DMS53 treated with DMSO at 0.1 percent for 48 hours (cell line): Measurements from ENCODE around the gene ABCG1.

ENCODE experiments used
- DNase-seq: peaks from one replicate; lab custom pipeline; 2025; ENCODE audit not compliant: unreplicated experiment; lab: John Stamatoyannopoulos, UW

Gene ABCG1

DNA sequence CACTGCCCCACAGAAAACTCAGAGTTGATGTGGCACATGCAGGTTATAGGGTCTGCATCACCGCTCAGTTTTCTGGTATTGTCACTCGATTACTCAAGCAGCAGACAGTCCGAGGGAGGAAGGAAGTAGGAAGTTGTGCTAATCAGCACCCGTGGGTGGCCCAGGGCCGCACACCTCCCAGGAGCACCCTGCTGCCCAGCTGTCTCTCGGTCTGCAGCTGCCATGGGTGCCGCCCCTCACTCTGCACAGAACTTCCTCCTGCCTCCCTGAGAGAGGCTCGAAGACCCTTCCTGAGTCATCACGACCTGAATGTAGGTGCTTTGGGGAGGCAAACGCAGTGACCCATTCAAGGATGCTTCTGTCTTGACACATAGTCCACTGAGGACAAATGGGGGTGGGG is 100.4 kb downstream of the ABCG1 start:
- DNase-seq, result no peak

GRCh38 chr21:42319851-42320572 is 101.1 kb downstream of the ABCG1 start:
- no peak for DNase-seq

- no peak for DNase-seq
Measured at GRCh38 chr21:42320791-42321190, 101.9 kb downstream of the ABCG1 start.

DNA sequence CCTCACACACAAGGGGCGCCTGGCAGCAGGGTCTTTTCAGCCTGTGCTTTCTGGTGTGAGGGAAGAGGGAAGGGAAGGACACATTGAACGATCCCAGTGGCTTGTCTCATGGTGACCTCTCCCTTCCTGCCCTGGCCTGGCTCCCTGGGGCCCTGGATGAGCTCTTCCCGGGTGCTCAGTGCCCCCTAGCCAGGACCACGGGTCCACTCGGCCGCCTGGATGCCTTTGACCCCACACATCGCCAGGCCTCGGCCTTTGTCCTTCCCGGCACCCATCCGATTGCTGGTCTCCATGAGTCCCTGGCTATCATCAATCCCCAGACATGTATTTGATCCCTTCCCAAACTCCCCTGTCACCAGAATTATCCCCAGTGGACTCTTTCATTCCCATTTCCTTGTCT is 102.3 kb downstream of the ABCG1 start:
- DNase-seq, result no peak

- DNase-seq, result no peak
Measured at GRCh38 chr21:42321845-42322244, 102.9 kb downstream of the ABCG1 start.

GRCh38 chr21:42324896-42325295 is 106.0 kb downstream of the ABCG1 start:
- DNase-seq, result no peak

- peak; percentile 25 for DNase-seq
Measured at GRCh38 chr21:42330380-42331371, 111.7 kb downstream of the ABCG1 start.

DNA sequence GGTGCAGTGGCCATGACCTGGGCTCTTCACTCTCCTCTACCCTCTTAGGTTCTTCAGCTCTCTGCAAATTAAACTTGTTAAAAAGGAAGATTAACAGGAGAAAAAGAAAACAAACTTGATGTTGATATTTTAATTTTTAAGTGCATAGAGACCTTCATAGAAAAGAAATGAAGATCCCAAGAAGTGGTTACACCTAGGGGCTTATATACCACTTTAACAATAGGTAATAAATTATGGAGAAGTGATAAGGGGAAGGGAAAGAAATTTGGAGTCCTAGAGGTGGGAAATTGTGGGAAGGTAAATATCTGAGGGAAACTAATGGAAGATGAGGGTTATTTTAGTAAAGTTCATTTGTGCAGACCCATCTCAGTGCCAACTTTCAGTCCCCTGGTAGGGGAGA is 112.7 kb downstream of the ABCG1 start:
- DNase-seq, result no peak

DNA sequence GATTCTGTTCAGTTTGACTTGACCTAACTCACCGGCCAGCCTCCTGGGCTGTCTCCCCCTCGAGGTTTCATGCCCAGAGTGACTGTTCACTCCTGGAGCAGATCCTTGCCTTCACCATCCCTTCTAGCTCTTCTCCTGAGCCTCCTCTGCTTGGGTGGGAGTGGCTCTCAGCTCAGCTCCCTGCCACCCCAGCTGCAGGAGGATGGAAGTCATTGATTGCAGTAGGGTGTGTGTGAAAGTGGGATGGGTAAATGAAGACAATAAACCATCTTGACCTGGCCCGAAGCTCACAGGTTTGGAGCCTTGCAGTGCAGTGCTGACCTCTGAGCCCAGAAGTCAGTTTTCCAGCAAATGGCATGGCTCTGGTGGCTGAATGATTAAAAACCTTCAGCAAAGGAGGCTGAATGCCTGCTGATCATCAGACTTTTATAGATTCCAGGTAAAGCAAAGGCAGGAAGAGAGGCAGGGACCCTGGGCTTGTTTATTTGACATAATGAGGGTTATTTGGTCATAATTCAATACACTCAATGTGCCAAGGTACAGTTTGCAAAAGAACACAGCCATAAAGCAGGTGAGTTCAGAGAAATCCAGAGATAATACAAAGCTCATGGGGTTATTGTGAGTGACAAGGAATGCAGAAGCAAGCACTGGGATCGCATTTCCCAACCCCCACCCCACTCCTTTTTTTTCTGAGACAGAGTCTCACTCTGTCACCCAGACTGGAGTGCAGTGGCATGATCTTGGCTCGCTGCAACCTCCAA is 113.8 kb downstream of the ABCG1 start:
- DNase-seq, result no peak

DNA sequence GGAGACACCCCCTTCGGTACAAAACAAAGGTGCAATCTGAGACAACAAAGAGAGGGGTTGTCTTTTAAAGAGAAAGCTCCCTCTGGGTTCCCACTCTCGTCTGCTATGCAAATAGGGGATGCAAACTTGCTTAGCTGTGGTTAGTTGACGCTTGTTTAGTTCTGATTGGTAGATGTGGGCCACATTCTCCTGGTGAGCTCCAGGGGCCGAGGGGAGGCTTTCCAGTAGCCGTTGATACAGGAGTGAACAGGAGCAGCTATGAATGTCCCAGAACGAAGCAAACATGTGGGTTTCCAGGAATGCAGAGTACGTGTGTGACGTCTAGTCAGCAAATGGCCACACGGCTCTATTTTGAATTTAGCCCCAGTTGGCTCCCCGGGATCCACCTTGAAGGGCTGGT is 117.1 kb downstream of the ABCG1 start:
- DNase-seq, result no peak

DNA sequence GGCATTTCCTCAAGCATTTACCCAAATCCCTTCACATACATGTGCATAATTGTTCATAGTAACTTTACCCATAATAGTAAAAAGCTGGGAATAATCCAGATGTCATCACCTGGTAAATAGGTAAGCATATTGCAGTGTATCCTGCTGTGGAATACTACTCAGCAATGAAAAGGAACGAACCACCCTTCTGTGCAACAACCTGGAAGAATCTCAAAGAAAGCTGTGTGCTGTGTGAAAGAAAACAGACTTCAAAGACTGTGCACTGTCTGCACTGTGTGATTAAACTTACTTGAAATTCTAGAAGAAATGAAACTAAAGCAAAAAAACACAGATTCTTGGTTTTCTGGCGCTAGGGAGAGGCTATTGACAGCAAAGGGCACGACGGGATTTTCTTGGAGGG is 118.3 kb downstream of the ABCG1 start:
- no peak for DNase-seq

DNA sequence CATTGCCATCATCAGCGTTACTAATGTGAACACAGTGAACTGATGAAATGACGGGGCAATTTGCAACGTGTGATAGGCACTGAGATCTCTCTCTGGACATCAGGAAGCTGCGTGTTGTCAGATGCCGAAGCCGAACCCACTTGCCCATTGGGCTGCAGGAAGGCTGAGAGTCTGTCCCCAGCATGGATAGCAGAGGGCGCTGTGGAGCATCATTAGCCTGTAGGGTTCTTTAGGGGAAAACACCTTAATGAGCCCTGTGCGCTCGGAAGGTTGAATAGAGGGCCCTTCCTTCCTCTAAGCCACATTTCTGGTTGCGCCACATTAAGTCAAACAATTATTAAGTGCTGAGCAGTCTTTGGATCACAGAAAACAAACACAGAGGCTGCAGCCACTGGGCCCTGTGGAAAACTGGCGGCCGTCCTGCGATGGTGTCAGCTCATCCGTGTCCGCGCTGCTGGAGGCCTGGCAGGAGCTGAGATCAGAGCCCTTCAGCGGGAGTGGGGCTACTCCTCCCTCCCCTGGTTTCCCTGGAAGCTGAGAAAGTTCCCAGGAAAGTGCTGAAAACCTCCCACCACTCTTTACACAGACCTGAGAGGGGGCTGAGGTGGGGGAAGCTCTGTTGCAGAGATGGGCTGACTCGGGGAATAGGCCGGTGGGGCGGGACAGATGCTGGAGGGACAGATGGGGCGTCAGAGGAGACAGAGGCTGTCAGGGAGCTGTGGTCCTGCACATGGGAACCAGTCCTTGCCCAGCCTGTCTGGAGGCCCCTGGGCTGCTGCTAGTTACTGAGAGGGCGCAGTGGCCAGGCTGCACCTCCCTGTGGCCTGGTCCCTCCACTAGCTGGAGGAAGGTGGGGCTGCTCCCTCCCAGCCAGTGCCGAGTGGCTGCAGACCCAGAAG is 119.1 kb downstream of the ABCG1 start:
- DNase-seq, result peak; percentile 85

- no peak for DNase-seq
Measured at GRCh38 chr21:42338729-42339715, 120.1 kb downstream of the ABCG1 start.

DNA sequence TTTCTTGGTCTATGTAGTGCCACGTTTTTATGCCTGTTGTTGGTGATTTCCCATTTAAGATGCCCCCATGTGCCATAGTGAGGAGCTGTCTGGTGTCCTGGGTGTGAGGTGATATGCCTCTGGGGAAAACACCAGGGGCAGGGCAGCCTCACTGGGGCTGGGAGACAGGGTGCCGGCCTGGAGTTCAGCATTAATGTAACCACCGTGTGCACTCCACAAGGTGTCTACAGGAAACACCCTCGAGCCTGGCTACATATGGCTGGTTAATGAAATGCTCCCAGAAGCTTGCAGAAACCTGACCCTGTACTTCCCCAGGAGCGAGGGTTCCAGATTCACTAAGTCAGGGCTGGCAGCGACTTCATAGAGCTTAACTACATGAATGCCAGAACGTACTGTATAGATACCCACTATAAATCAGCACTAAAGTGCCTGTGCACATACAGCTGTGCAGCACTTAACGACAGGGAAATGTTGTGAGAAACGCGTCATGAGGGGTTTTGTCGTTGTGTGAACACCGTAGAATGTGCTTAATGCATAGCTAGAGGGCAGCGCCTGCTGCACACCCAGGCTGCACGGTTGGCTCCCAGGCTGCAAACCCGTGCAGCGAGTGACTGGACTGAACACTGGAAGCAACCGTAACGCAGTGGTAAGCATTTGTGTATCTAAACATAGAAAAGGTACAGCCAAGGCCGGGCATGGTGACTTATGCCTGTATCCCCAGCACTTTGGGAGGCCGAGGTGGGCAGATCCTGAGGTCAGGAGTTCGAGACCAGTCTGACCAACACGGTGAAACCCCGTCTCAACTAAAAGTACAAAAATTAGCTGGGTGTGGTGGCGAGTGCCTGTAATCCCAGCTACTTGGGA is 121.5 kb downstream of the ABCG1 start:
- DNase-seq, result no peak

DNA sequence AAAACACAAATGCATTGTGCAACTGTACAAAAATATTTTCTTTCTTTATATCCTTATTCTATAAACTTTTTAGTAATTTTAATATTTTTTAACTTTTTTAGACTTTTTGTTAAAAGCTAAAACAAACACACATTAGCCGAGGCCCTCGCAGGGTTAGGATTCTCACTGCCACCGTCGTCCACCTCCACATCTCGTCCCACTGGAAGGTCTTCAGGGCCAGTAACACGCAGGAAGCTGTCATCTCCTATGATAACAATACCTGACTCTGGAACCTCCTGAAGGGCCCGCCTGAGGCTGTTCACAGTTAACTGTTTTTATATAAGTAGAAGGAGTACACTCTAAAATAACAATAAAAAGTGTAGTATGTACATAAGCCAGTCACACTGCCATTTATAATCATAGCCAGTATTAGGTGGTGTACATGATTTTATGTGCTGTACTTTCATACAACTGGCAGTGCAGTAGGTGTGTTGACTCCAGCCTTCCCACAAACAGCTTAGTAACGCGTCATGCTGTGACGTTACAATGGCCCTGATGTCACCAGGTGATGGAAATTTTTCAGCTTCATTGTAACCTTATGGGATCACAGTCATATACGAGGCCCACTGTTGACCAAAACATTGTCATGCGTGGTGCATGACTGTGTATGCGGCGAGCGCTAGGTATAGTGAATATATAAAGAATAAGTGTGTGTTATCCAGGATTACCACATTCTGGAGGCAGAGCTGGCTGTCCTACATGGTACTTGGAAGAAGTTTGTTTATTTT is 123.0 kb downstream of the ABCG1 start:
- no peak for DNase-seq

DNA sequence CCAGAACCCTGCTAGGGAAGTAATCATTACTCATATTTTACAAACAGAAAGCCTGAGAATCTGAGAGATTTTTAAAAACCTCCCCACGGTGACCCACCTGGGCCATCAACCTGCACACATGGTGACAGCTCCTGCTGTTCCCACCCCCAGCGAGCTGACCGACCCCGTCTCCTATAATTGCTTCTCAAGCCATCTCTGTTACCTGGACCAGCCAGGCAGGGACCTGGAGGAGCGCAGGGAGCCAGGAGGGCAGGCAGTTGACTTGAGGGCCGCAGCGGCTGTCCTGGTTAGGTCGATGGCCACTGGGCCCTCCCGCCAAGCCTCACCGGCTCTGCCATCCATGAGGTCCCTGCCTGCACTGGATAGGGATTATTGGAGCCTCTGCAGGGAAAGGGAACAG is 124.2 kb downstream of the ABCG1 start:
- DNase-seq, result no peak

DNA sequence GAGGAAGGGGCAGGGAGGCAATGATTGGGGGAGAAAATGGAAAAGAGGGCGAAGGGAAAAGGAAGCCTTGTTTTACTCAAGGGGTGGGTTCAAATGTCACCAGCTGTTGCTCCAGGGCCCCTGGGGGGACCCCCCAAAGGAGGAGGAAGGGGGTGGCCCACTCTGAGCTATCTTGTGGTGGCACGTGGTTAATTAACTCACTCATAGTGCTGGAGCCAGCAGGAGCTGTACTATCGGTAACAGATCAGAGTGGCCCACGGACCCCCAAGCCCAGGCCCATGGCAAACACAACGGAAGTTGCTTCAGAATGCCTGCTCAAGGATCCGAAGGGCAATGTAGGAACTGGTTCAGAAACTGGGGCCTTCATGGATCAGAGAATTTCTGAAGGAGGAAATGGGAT is 124.6 kb downstream of the ABCG1 start:
- no peak for DNase-seq
